WTC11 (cell line): ENCODE results near the gene RYR1.

Experiments used
- CBFB ChIP-seq: sonication (generic); formaldehyde crosslinking; IDR thresholded peaks from 2 replicates; pipeline ENCODE4 v1.8.1; 2022; ENCODE audit warnings: mild to moderate bottlenecking, low read depth, missing genetic modification reagents
- CTCF ChIP-seq: fragments of 200-600 bp; IDR thresholded peaks from 2 replicates; pipeline ENCODE4 v1.8.0; 2022; ENCODE audit warnings: antibody characterized with exemption
- ELF4 ChIP-seq: sonication (generic); formaldehyde crosslinking; IDR thresholded peaks from 2 replicates; pipeline ENCODE4 v1.8.1; 2022; ENCODE audit warnings: low read depth, mild to moderate bottlenecking, moderate library complexity, missing genetic modification reagents
- ESRRA ChIP-seq: sonication (generic); formaldehyde crosslinking; IDR thresholded peaks from 2 replicates; pipeline ENCODE4 v1.8.1; 2022; ENCODE audit warnings: mild to moderate bottlenecking, missing genetic modification reagents, borderline replicate concordance
- HMGXB4 ChIP-seq: sonication (generic); formaldehyde crosslinking; IDR thresholded peaks from 2 replicates; pipeline ENCODE4 v1.8.1; 2023; ENCODE audit warnings: mild to moderate bottlenecking, moderate library complexity, missing genetic modification reagents
- KAT7 ChIP-seq: sonication (generic); formaldehyde crosslinking; IDR thresholded peaks from 2 replicates; pipeline ENCODE4 v1.8.1; 2023; ENCODE audit warnings: missing genetic modification reagents, mild to moderate bottlenecking, borderline replicate concordance
- MLX ChIP-seq: sonication (generic); formaldehyde crosslinking; IDR thresholded peaks from 2 replicates; pipeline ENCODE4 v1.8.1; 2023; ENCODE audit warnings: mild to moderate bottlenecking, missing genetic modification reagents, moderate library complexity
- TCF7 ChIP-seq: sonication (generic); formaldehyde crosslinking; IDR thresholded peaks from 2 replicates; pipeline ENCODE4 v1.8.0; 2022; ENCODE audit warnings: mild to moderate bottlenecking, low read depth, missing genetic modification reagents, moderate library complexity
- USF2 ChIP-seq: sonication (generic); formaldehyde crosslinking; IDR thresholded peaks from 2 replicates; pipeline ENCODE4 v1.8.1; 2023; ENCODE audit warnings: mild to moderate bottlenecking, missing genetic modification reagents, moderate library complexity
- ZSCAN18 ChIP-seq: fragments of 250-450 bp; sonication (Bioruptor Pico); IDR thresholded peaks from 2 replicates; pipeline ENCODE4 v2.1.2; 2022; ENCODE audit warnings: mild to moderate bottlenecking, moderate library complexity

GRCh38 chr19:38513762-38514167 lies 80.3 kb downstream of the RYR1 start:
- TF ChIP-seq CTCF = no peak
- no peak for TF ChIP-seq KAT7 (CRISPR knock-in tag)
- no peak for TF ChIP-seq TCF7 (CRISPR knock-in tag)
- TF ChIP-seq CBFB (CRISPR knock-in tag) = no peak
- no peak for TF ChIP-seq HMGXB4 (CRISPR knock-in tag)
- no peak for TF ChIP-seq ESRRA (CRISPR knock-in tag)
- no peak for TF ChIP-seq ZSCAN18
- no peak for TF ChIP-seq MLX (CRISPR knock-in tag)
- TF ChIP-seq USF2 = no peak
- no peak for TF ChIP-seq ELF4
